LoVo (cell line): ENCODE measurements around the gene GPR35.

Experiments
- DNase-seq: peaks from one replicate; pipeline ENCODE4 v3.0.0-alpha.2; 2016; ENCODE audit warnings: low spot score

Gene GPR35

GRCh38 chr2:240603081-240603835 is 22.0 kb upstream of the GPR35 start:
- DNase-seq: no peak

GRCh38 chr2:240603846-240604245 is 21.4 kb upstream of the GPR35 start:
- DNase-seq: no peak

- peak; percentile 72 for DNase-seq
Measured at GRCh38 chr2:240604291-240604938, 20.9 kb upstream of the GPR35 start.

- DNase-seq: peak; percentile 86
Measured at GRCh38 chr2:240604939-240605716, 20.2 kb upstream of the GPR35 start.

GRCh38 chr2:240605867-240606743 is 19.2 kb upstream of the GPR35 start:
- no peak for DNase-seq

- no peak for DNase-seq
Measured at GRCh38 chr2:240611601-240612210, 13.6 kb upstream of the GPR35 start.

GRCh38 chr2:240613781-240614180 is 11.5 kb upstream of the GPR35 start:
- DNase-seq: no peak

GRCh38 chr2:240614391-240614790 is 10.9 kb upstream of the GPR35 start:
- no peak for DNase-seq

GRCh38 chr2:240615396-240615795 is 9.9 kb upstream of the GPR35 start:
- DNase-seq: no peak

- no peak for DNase-seq
Measured at GRCh38 chr2:240615820-240616547, 9.3 kb upstream of the GPR35 start.

- peak; percentile 18 for DNase-seq
Measured at GRCh38 chr2:240616860-240617666, 8.2 kb upstream of the GPR35 start.

GRCh38 chr2:240618776-240619175 is 6.5 kb upstream of the GPR35 start:
- DNase-seq: no peak

- DNase-seq: no peak
Measured at GRCh38 chr2:240619506-240620148, 5.7 kb upstream of the GPR35 start.

- no peak for DNase-seq
Measured at GRCh38 chr2:240620149-240620731, 5.0 kb upstream of the GPR35 start.

- DNase-seq: no peak
Measured at GRCh38 chr2:240620859-240621258, 4.4 kb upstream of the GPR35 start.

- DNase-seq: no peak
Measured at GRCh38 chr2:240622060-240622411, 3.2 kb upstream of the GPR35 start.

- no peak for DNase-seq
Measured at GRCh38 chr2:240622531-240623235, 2.6 kb upstream of the GPR35 start.

- no peak for DNase-seq
Measured at GRCh38 chr2:240623531-240624010, 1.7 kb upstream of the GPR35 start.
